Measurements from ENCODE around the gene SYT1.

Gene SYT1

GRCh38 chr12:78891646-78892353, 27.2 kb downstream of the SYT1 start:
- DNase-seq (ENCODE audit: low spot score): no peak

DNA sequence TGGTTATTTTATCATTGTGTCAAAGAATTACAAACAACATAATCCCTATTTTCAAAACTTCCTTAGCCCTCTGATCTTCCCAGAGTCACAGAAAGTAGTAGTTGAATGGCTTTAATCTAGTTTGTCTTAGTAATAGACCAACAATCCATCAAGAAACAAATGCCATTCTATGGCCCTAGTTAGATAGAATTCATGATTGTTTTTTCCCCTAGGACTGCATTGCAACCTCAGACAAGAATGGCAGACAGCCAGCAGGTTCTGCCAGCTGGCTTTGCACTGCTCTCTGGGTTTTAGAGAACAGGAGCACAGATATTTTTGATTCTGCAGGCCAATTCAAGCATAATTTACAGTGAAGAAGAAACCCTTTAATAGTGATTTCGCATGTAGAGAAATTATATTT, 33.8 kb downstream of the SYT1 start:
- no peak for DNase-seq (ENCODE audit: low spot score)

DNA sequence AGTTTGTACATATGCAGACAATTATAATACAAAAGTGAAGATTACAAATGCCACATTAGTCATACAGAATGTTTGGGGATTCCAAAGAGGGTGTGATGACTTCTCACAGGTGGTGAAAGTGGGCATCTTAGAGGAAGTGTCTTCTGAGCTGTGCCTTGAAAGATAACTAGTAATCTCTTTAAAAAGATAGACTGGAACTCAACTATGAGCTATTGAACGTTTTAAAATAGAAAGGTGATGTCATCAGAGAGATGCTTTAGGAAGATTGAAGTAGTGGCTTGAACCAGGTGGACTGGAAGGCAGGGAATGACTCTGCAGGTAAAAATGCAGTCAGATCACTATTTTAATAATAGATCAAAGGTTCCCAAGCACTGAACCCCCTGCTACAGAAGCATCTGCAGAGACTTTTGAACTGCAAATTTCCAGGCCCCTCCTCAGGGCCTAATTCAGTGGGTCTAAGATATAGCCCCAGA, 50.3 kb downstream of the SYT1 start:
- DNase-seq (ENCODE audit: low spot score): no peak

GRCh38 chr12:78916845-78917480, 52.4 kb downstream of the SYT1 start:
- no peak for DNase-seq (ENCODE audit: low spot score)

- no peak for DNase-seq (ENCODE audit: low spot score)
These were observed 52.9 kb downstream of the SYT1 start for GRCh38 chr12:78917513-78917912.

GRCh38 chr12:78918268-78918667, 53.7 kb downstream of the SYT1 start:
- DNase-seq (ENCODE audit: low spot score): no peak

- no peak for DNase-seq (ENCODE audit: low spot score)
These were observed 63.9 kb downstream of the SYT1 start for GRCh38 chr12:78928200-78929074.

DNA sequence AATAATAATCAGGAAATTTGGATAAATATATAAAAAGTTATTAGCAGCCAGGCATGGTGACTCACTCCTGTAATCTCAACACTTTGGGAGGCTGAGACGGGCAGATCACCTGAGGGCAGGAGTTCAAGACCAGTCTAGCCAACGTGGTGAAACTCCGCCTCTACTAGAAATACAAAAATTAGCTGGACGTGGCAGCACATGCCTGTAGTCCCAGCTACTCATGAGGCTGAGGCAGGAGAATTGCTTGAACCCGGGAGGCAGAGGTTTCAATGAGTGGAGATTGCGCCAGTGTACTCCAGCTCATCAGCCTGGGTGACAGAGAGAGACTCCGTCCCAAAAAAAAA, 64.5 kb downstream of the SYT1 start:
- DNase-seq (ENCODE audit: low spot score): no peak

DNA sequence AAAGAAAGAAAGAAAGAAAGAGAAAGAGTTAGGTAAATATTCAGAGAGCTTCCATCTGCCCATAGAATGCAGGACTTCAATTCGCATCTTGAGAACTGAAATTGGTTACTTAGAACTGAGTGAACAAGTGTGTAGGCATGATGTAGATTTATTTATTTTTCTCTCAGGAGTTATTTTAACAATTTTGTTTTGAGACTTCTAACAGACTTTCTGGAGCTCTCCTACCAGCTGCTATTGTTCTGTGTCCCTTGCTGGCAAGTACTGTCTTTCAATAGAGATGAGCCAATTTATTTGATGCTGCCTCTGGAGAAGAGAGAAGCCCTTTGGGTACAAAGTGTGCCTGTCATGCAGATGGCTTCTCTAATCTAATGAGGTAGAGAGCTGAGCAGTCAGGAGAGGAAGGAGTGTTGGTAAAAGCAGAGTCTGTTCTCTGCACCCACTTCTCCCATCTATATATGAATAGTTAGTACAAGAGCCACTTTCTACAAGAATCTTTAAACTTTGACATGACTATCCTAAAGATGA, 67.0 kb downstream of the SYT1 start:
- no peak for DNase-seq (ENCODE audit: low spot score)

DNA sequence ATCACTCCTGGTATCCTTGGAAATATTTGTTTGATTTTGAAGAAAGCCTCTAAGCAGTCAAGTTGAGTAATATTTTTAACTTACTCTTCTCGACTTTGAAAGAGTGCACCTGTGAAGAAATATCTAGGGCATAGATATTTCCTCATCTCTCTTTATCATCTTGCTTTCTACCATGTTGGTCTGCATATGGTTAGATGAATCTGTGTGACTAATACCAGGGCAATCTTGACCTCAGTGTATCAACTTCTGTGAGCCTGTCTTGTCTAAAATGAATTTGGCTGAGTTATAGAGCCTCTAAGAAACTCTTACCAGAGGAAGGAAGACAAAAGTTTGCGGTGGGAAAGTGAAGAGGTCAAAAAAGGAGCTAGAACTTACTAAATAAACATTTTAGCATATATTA, 68.4 kb downstream of the SYT1 start:
- DNase-seq (ENCODE audit: low spot score): no peak

DNA sequence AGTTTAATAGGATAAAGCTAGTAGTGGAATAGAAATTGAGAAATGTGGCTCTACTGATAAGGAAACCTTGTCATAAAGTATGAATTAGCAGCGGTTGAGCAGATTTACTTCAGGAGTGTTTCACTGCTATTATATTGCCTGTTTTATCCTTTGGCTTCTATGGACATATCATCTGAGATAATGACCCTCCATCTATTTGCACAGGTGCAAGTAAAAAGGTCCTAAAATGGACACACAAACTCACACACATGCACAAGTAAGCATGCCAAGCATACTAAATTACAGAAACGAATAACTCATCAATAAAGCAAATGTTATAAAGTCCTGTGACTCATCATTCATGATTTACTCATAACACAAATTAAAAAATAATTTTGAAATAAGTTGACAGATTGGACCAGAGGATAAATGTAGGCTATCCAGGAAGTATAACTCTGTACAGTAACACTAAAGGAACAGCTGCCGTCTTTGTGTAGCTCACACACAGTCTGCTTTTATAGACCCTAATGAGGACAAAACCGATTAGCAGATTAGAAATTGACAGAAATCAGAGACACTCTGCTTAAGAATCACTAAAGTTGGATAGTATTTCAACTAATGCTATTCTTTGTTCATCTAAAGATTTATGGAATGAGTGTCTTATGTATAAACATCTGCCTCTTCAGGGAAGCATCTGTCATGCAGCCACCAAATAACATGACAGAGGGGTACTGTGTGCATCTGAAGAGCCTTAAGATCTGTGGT, 73.9 kb downstream of the SYT1 start:
- DNase-seq (ENCODE audit: low spot score): no peak

GRCh38 chr12:78949532-78949931, 85.0 kb downstream of the SYT1 start:
- DNase-seq (ENCODE audit: low spot score): no peak

DNA sequence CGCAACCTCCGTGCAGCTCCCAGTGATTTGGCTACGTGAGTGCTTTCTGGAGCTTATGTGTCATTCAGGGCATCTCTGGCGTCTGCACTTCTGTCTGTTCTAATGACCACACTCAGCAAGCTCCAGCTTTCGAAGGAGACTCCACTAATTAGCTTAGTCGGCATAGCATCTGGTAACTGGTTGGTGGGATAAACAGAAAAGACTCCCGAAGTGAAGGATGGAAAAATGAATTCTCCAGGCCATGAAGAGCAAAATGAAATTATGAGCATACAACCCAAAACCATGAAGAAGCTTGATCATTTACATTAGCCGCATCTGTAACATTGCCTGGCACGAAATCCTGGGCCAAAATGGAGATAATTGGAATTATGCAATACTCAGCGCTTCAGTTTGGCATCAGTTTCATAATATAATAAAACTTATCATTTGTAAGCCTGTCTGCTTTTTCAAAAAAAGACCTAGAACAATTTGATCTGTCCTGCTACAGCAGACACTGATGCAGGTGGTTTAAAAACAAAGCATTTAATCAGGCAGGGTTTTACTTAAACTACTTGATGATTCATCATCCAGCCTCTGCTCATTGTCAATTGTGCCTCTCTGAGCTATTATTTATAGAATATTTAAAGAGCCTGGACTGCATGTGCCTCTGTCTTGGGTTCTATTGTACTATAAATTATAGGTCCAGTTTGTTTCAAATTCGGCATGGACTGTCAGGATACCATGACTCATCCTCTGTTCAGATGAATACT, 87.4 kb downstream of the SYT1 start:
- DNase-seq (ENCODE audit: low spot score): no peak

DNA sequence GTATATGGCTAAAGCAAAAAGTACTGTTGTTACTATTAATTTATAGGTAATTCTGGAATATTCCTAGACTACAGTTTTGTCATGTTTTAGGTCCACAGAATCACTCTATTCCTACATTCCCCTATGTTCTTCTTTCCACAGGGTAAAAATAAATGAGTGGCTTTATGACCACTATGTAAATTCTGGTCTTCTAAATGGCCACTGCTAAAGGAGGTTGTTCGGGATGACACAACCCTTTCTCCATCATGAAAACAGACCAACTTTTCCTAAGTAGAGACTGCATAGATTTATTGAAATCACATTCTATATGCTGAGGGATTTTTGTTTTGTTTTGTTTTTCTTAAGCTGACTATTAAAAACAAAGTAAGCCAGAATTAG, 88.0 kb downstream of the SYT1 start:
- DNase-seq (ENCODE audit: low spot score): no peak

DNA sequence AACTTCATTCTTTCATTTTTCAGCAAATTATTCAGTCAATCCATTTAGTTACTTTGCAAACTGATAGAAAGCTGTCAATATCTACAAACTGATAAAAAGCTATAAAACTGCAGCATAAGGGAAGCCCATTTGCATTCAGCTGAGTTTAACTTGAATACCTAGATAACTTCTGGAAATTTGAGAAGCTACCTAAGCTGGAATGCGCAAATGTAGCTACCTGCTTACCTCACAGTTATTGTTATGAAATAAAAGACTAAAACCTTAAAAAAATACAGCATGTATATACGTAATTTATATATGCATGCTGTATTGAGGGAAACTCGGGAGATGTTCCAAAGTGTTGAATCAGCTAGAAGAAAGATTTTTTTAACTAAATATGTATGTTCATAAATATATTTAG, 94.4 kb downstream of the SYT1 start:
- DNase-seq (ENCODE audit: low spot score): no peak

DNA sequence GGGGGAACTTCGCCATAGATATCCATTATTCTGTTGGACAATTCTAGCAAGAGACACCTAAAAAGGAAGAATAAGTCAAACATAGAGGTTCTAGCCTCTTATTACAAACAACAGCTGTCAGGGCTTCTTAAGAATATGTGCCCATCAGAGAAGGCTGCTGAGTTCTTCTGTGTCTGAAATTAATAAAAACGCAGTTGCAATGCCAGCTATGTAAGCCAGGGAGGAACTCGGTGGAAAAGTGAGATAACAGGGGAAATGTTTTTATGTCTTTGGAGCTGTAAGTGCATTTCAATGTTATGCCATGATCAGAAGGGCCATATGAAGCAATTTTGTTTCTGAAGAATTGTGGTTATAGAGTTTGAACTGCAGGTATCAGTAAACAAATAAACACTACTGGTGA, 95.0 kb downstream of the SYT1 start:
- DNase-seq (ENCODE audit: low spot score): no peak

DNA sequence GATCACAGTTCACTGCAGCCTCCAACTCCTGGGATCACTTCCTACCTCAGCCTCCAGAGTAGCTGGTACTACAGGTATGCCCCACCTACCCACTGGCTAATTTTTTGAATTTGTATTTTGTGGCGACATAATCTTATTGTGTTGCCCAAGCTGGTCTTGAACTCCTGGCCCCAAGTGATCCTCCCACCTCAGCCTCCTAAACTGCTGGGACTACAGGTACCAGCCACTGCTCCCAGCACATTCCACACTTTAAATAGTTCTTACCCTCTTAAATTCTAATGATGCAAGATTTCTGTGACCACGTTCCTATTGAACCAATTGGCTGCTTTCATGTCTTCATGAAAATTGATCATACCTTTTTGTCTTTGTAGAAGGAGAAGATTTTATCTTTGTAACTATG, 96.6 kb downstream of the SYT1 start:
- DNase-seq (ENCODE audit: low spot score): no peak

DNA sequence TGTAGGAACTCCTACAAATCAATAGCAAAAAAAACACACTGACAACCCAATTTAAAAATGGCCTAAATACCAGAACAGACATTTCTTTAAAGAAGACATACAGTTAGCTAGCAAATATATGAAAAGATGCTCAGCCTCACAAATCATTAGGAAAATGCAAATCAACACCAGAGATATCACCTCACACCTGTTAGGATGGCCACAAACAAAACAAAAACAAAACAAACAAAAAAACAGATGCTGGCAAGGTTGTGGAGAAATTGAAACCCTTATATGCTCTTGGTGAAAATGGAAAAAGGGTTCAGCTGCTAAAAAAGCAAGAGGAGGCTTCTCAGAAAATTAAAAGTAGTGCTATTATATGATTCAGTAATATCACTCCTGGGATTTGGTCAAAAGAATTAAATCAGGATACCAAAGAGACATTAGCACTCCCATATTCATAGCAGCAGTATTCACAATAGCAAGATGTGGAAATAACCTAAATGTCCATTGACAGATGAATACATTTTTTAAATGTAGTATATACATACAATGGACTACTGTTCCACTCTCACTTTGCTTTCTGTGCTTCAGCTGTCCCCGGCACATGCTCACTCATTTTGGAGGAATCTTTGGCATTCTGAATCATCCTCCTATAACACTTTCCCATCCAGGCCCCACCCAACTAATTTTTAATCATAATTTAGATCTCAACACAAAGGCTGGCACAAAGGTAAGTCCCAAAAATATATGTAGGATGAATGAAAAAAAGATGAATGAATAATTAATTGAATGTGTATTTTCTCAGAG, 99.1 kb downstream of the SYT1 start:
- no peak for DNase-seq (ENCODE audit: low spot score)

DNA sequence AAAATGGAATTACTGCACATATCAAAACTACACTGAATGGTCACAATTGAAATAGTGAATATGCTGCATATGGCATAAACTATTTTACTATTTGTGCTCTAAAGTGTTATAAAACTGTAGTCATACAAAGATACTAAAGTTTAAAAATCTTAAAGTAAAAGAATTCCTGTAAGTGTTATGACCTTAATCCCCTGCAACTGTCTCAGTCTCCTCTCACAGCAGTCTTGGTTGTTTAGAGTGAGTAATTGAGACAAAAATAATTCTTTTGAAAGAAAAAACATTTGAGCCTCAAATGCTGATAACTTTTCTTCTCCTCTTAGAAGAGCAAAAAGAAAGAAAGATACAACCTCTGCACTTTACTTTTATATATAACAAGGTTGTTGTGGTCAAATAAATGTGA, 99.9 kb downstream of the SYT1 start:
- no peak for DNase-seq (ENCODE audit: low spot score)

- DNase-seq (ENCODE audit: low spot score): no peak
These were observed 101.5 kb downstream of the SYT1 start for GRCh38 chr12:78966062-78966461.

GRCh38 chr12:78966926-78967325, 102.4 kb downstream of the SYT1 start:
- DNase-seq (ENCODE audit: low spot score): no peak
